NCI-H748 (cell line): ENCODE results near the gene TMEM130.

Source experiments
- DNase-seq: peaks from one replicate; lab custom pipeline; 2025; ENCODE audit not compliant: unreplicated experiment; lab: John Stamatoyannopoulos, UW

TMEM130 gene

GRCh38 chr7:98869597-98870120 lies at the start of gene TMEM130:
TMEM130 (minus strand) TSS chr7:98870014; CDS start chr7:98869861, 153 bp downstream.
- DNase-seq, result peak; percentile 43

GRCh38 chr7:98917331-98917730 lies 47.5 kb upstream of the TMEM130 start:
- no peak for DNase-seq

- DNase-seq, result no peak
Measured at GRCh38 chr7:98913612-98914011, 43.8 kb upstream of the TMEM130 start.

- DNase-seq, result no peak
Measured at GRCh38 chr7:98913026-98913425, 43.2 kb upstream of the TMEM130 start.

GRCh38 chr7:98911916-98912315 lies 42.1 kb upstream of the TMEM130 start:
- no peak for DNase-seq

GRCh38 chr7:98910427-98910826 lies 40.6 kb upstream of the TMEM130 start:
- no peak for DNase-seq

- DNase-seq, result no peak
Measured at GRCh38 chr7:98909487-98909886, 39.7 kb upstream of the TMEM130 start.

GRCh38 chr7:98908585-98908984 lies 38.8 kb upstream of the TMEM130 start:
- no peak for DNase-seq

- DNase-seq, result no peak
Measured at GRCh38 chr7:98907570-98907969, 37.8 kb upstream of the TMEM130 start.

GRCh38 chr7:98903246-98903645 lies 33.4 kb upstream of the TMEM130 start:
- no peak for DNase-seq

- DNase-seq, result peak; percentile 3
Measured at GRCh38 chr7:98902523-98902922, 32.7 kb upstream of the TMEM130 start.

GRCh38 chr7:98900815-98901214 lies 31.0 kb upstream of the TMEM130 start:
- DNase-seq, result no peak

- no peak for DNase-seq
Measured at GRCh38 chr7:98899816-98900215, 30.0 kb upstream of the TMEM130 start.

- no peak for DNase-seq
Measured at GRCh38 chr7:98892609-98893008, 22.8 kb upstream of the TMEM130 start.

- DNase-seq, result no peak
Measured at GRCh38 chr7:98887038-98887437, 17.2 kb upstream of the TMEM130 start.

- DNase-seq, result no peak
Measured at GRCh38 chr7:98884416-98884815, 14.6 kb upstream of the TMEM130 start.

GRCh38 chr7:98881561-98882315 lies 11.9 kb upstream of the TMEM130 start:
- no peak for DNase-seq

- no peak for DNase-seq
Measured at GRCh38 chr7:98880485-98880884, 10.7 kb upstream of the TMEM130 start.

GRCh38 chr7:98879979-98880315 lies 10.1 kb upstream of the TMEM130 start:
- no peak for DNase-seq

GRCh38 chr7:98879198-98879978 lies 9.6 kb upstream of the TMEM130 start:
- peak; percentile 40 for DNase-seq

GRCh38 chr7:98878365-98879197 lies 8.8 kb upstream of the TMEM130 start, which contains the start of gene TRRAP:
TRRAP (plus strand) TSS chr7:98878532; CDS start chr7:98881151, 2,619 bp downstream.
- peak; percentile 80 for DNase-seq
